Lower leg skin (tissue), 3 donors: ENCODE measurements around the gene TPM1.

Experiments
- POLR2A ChIP-seq, 2 donors: fragments of 450-650 bp; IDR thresholded peaks; one replicate each; pipeline ENCODE4 v1.6.1; 2016 to 2017; ENCODE audit warnings: antibody characterized with exemption in 2 of 2, mild to moderate bottlenecking in 1 of 2, moderate library complexity in 1 of 2
- TF ChIP-seq, protein P1 (sequence below), 3 donors: fragments of 450-650 bp; IDR thresholded peaks; one replicate each; pipeline ENCODE4 v1.5.1; 2016; ENCODE audit warnings: antibody characterized with exemption in 3 of 3, mild to moderate bottlenecking in 3 of 3, moderate library complexity in 2 of 3

DNA sequence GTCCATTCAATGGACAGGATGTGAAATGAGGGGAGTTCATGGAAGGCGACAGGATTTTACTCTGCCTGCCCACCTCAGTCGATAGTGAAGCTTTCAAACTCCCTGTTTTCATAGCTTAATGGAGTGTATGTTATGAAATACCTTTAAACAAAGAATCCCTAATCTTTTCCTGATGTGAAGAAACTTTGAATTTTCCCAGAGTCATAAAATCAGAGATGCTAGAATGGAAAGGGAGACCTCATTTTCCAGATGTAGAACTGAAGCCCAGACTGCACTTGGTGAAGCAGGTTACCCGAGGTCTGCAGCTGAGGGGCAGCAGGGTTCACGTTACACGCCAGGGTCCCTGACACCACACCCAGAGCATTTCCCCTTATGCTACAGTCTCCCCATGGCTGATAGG lies 44.4 kb downstream of the TPM1 start:
- TF ChIP-seq, protein P1, sequence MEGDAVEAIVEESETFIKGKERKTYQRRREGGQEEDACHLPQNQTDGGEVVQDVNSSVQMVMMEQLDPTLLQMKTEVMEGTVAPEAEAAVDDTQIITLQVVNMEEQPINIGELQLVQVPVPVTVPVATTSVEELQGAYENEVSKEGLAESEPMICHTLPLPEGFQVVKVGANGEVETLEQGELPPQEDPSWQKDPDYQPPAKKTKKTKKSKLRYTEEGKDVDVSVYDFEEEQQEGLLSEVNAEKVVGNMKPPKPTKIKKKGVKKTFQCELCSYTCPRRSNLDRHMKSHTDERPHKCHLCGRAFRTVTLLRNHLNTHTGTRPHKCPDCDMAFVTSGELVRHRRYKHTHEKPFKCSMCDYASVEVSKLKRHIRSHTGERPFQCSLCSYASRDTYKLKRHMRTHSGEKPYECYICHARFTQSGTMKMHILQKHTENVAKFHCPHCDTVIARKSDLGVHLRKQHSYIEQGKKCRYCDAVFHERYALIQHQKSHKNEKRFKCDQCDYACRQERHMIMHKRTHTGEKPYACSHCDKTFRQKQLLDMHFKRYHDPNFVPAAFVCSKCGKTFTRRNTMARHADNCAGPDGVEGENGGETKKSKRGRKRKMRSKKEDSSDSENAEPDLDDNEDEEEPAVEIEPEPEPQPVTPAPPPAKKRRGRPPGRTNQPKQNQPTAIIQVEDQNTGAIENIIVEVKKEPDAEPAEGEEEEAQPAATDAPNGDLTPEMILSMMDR (IDR thresholded peaks at IDR 0.05): no peak
- no peak for TF ChIP-seq POLR2A (IDR thresholded peaks at IDR 0.05)
